Pancreas (tissue), 10 donors: ENCODE data around the gene GAMT. TPM values are rescaled to one million over a fixed set of nuclear protein-coding genes. Genes with fewer than 3 reads are reported as not detected.

Source experiments
- ATAC-seq, 4 donors: fragments of 200-7000 bp; cut with Tn5 transposase; one replicate each; pipeline versions ENCODE4 v1.8.0 to v1.9.1; 2020; ENCODE audit warnings: mild to moderate bottlenecking in 4 of 4, moderate library complexity in 4 of 4
- DNase-seq, 6 donors: peaks; one replicate each; pipeline ENCODE4 v3.0.0-alpha.2; 2020
- FAIRE-seq: peaks from 2 replicates; lab custom pipeline; 2012; peaks lifted over from hg19 to GRCh38; lab: Jason Lieb, UNC
- H3K27ac ChIP-seq, 4 donors: fragments of 200-600 bp; sonication (generic); 1 replicate in 3 of 4; 2 replicates in 1 of 4; pipeline versions ENCODE4 v1.5.0 to v1.8.0; 2020
- H3K27me3 ChIP-seq, 4 donors: fragments of 200-600 bp; one replicate each; pipeline ENCODE4 v1.8.0; 2021
- H3K36me3 ChIP-seq, 3 donors: fragments of 200-600 bp; sonication (generic) in 1 of 3; one replicate each; pipeline versions ENCODE4 v1.5.0 to v1.8.0; 2020 to 2021
- H3K4me1 ChIP-seq, 3 donors: fragments of 200-600 bp; one replicate each; pipeline ENCODE4 v1.8.0; 2021
- H3K4me3 ChIP-seq, 4 donors: fragments of 200-600 bp; sonication (generic) in 2 of 4; one replicate each; pipeline versions ENCODE4 v1.5.0 to v1.8.0; 2020 to 2021
- H3K9me3 ChIP-seq, 4 donors: fragments of 200-600 bp; one replicate each; pipeline ENCODE4 v1.8.0; 2021
- CTCF ChIP-seq, 4 donors: fragments of 200-600 bp; sonication (generic) in 3 of 4; IDR thresholded peaks; one replicate each; pipeline versions ENCODE4 v1.5.0 to v1.8.0; 2021; ENCODE audit warnings: antibody characterized with exemption in 4 of 4
- WGBS, 2 donors: extraction: QIAGEN DNeasy Blood & Tissue Kit; methylation state at CpG; one replicate each; pipeline ENCODE4 v1.1.7; 2013; 5-methylcytosine and 5-hydroxymethylcytosine counted together
- intact Hi-C, 3 donors: fragments of 100-400 bp; cut with DNase I; formaldehyde crosslinking; loops; one replicate each; pipeline versions ENCODE4 v1.11.1 to v1.14.2; 2022
- polyA plus RNA-seq, 2 donors: library from polyadenylated mRNA; stranded (reverse); fragments of 200-250 nt; gene quantifications; one replicate each; pipeline ENCODE4 v1.2.3, GENCODE V29; 2013
- total RNA-seq, 6 donors: library from RNA; stranded (reverse); fragmentation: NEBNext Ultra II Directional in 4 of 6; extraction: Animal tissue kit (Norgen Biotek cat#: 25700) in 4 of 6; gene quantifications; one replicate each; pipeline versions ENCODE4 v1.2.1 to v1.2.4, GENCODE V29; 2021 to 2023
- donor health status: healthy with polysubstance abuse.
- donor health status: DM: no; HTN: no; CAD: no; lungs with moderate emphysema.
- donor health status: DM: no; HTN: no; CAD: no.
- donor health status: control.
- donor health status: control.
- donor health status: Bipolar disorder and iron deficiency.
- donor health status: DM: yes; HTN: yes; CAD: no.
- donor health status: DM: no; HTN: no; CAD: no.
- donor health status: DM: no; HTN: no; CAD: no.
- donor health status: DM: yes; HTN: yes; CAD: no.

Gene GAMT
- total and polyA plus RNA-seq, 8 donors, result 46.2 to 200 (median 66.0) TPM

- Histone ChIP-seq H3K4me1 (peaks cover 1 to 7% (median 2%) of the 10 kb centered on the region in 3 donors), H3K36me3 (peaks cover 0 to 9% (median 0%) of the 10 kb centered on the region in 3 donors), H3K27me3 (no peaks in the 10 kb centered on the region), H3K9me3 (no peaks in the 10 kb centered on the region), H3K27ac (no peak overlapping the region), H3K4me3 (no peak overlapping the region)
- no peak for TF ChIP-seq CTCF (IDR thresholded peaks at IDR 0.05)
- intact Hi-C loops, result no loop called here
- ATAC-seq, result no peak
- WGBS, 2 donors, result 91 to 92% methylated on average over 33 of the region's 33 CpGs
- peak in 2 of 6 donors; percentile 45 to 73 for DNase-seq
- FAIRE-seq, result no peak
Measured at GRCh38 chr19:1377965-1378785, 23.2 kb downstream of the GAMT start.

DNA sequence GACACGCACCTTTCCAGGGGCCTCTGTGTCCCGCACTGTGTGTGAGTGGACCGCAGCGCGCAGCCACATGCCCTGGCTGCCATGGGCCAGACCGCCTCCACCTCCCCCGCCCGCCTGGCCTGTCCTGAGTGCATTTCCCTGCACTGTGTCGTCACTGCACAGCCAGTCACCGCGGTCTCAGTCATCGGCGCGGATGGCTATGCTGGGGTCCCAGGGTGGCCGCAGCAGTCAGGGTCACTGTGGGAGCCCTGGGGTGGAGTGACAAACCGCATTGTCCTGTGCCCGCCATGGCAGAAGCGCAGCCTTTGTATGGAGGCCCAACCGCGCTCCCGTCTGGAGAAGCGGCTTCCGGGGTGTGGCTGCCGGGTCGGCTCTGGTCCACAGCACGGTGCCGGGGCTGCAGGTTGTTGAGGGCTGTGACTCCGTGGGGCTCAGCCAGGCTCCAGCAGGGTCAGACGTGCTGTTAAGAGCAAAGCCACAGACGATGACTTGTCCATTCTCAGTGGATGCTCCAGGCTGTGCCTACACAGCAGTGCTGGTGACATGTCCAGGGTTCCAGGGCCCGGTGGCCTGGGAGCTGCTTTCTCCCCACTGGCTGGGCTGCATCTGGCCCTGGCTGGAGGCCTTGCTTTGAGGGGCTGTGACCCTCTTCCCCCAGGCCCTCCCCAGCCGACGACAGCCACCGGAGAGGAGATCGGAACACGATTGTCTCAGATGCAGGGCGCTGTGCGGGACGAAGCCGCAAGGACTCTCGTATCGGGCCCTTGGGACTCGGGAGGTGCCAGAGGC lies 24.0 kb downstream of the GAMT start:
- Histone ChIP-seq H3K9me3 (no peaks in the 10 kb centered on the region), H3K27me3 (no peaks in the 10 kb centered on the region), H3K4me1 (peaks cover 6 to 13% (median 6%) of the 10 kb centered on the region in 3 donors), H3K27ac (no peak overlapping the region), H3K36me3 (peaks cover 0 to 16% (median 0%) of the 10 kb centered on the region in 3 donors), H3K4me3 (no peak overlapping the region)
- WGBS, 2 donors, result 96% methylated on average over 43 of the region's 43 CpGs
- no peak for TF ChIP-seq CTCF (IDR thresholded peaks at IDR 0.05)
- FAIRE-seq, result no peak
- peak in 2 of 6 donors; percentile 19 to 71 for DNase-seq
- ATAC-seq, result no peak
- intact Hi-C loops, result no loop called here

DNA sequence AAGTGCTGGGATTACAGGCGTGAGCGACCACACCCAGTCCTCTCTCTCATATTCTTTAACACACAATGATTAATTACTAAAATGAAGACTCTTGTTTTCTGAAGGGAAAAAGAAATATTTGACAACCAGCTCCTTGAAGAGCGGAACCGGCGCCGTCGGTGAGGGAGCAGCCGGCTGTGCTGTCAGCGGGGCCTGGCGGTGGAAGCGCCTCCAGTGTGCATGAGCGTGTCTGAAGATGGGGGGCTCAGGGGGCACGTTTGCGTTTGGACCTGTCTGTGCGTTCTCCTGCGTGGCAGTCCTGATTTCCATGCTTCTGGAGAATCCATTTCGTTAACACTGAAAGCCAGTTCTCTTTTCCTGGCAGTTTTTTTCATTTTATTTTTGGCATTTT lies 24.9 kb downstream of the GAMT start:
- no peaks in the 10 kb centered on the region for H3K27me3 ChIP-seq
- peak in 2 of 6 donors; percentile 11 to 55 for DNase-seq
- no peak overlapping the region for H3K4me3 ChIP-seq
- no peak for FAIRE-seq
- no peaks in the 10 kb centered on the region for H3K9me3 ChIP-seq
- intact Hi-C loops, result no loop called here
- H3K4me1 ChIP-seq, result peaks cover 6 to 13% (median 6%) of the 10 kb centered on the region in 3 donors
- no peak for ATAC-seq
- H3K36me3 ChIP-seq, result peaks cover 0 to 16% (median 0%) of the 10 kb centered on the region in 3 donors
- H3K27ac ChIP-seq, result no peak overlapping the region
- no peak for TF ChIP-seq CTCF (IDR thresholded peaks at IDR 0.05)
- WGBS, 2 donors, result 94 to 96% methylated on average over 17 of the region's 17 CpGs

DNA sequence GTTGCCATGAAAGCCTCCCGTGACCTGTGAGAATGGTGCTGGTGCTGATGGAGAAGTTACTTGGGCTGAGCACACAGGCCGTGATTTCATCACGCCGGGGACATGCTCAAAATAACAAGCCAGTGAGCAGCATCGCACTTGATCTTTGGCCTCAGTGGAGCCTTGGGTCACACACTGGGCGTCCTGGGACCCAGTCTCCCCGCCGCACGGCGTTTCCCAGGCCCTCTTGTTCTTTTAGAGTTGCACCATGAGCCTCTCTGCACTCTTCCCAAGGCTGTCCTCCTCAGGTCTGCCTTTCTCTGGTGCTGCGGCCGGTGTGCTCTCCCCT lies 27.1 kb downstream of the GAMT start:
- H3K27ac ChIP-seq, result peak overlapping the region; percentile 67 to 79 (median 74)
- intact Hi-C loops, result no loop called here

More for the DNA sequence above, 27.1 kb downstream of the GAMT start:
- H3K4me3 ChIP-seq, result no peak overlapping the region
- DNase-seq (peak in 1 of 6 donors; percentile 29), ATAC-seq (no peak), FAIRE-seq (no peak)
- TF ChIP-seq CTCF (IDR thresholded peaks at IDR 0.05), result no peak
- peaks cover 0 to 34% (median 3%) of the 10 kb centered on the region in 3 donors for H3K36me3 ChIP-seq
- H3K9me3 ChIP-seq, result no peaks in the 10 kb centered on the region
- 79 to 88% methylated on average over 11 to 12 of the region's 12 CpGs for WGBS, 2 donors
- H3K27me3 ChIP-seq, result no peaks in the 10 kb centered on the region
- H3K4me1 ChIP-seq, result peaks cover 6 to 13% (median 6%) of the 10 kb centered on the region in 3 donors
